ENCODE results near the gene RSL1D1.

- TF ChIP-seq EZH2 (IDR thresholded peaks at IDR 0.05) (no peak), POLR2AphosphoS5 (IDR thresholded peaks at IDR 0.05; ENCODE audit: borderline replicate concordance, low read depth, low read length) (no peak)
Measured at GRCh38 chr16:11784038-11784369, 67.3 kb downstream of the RSL1D1 start.
